Measurements from ENCODE around the gene NAT9. TPM values are rescaled to one million over a fixed set of nuclear protein-coding genes. Genes with fewer than 3 reads are reported as not detected.
A peak's percentile ranks its signal among the peaks of the same experiment; 100 is the strongest.

NAT9 gene
- total RNA-seq, 1 donor from 2014 or later = 66.9 TPM

- Mint-ChIP-seq H3K36me3 (ENCODE audit: low read depth) (no peaks in the 10 kb centered on the region), H3K9me3 (no peaks in the 10 kb centered on the region), H3K4me3 (peak overlapping the region; percentile 27), H3K4me1 (peaks cover 48% of the 10 kb centered on the region), H3K27ac (ENCODE audit: unreplicated experiment) (peak overlapping the region; percentile 96), H3K27me3 (ENCODE audit: low read depth) (no peaks in the 10 kb centered on the region)
- no peak for DNase-seq (ENCODE audit: low read depth, low spot score)
- no peak for TF ChIP-seq CTCF (conservative IDR thresholded peaks at IDR 0.05)
Observed at GRCh38 chr17:74759243-74759801, 16.8 kb downstream of the NAT9 start.

- H3K9me3 Mint-ChIP-seq = no peaks in the 10 kb centered on the region
- DNase-seq (ENCODE audit: low read depth, low spot score) = no peak
- H3K4me1 Mint-ChIP-seq = peaks cover 43% of the 10 kb centered on the region
- no peak overlapping the region for H3K4me3 Mint-ChIP-seq
- H3K36me3 Mint-ChIP-seq (ENCODE audit: low read depth) = no peaks in the 10 kb centered on the region
- no peak for TF ChIP-seq CTCF (conservative IDR thresholded peaks at IDR 0.05)
- no peaks in the 10 kb centered on the region for H3K27me3 Mint-ChIP-seq (ENCODE audit: low read depth)
- peak overlapping the region; percentile 83 for H3K27ac Mint-ChIP-seq (ENCODE audit: unreplicated experiment)
Observed at GRCh38 chr17:74758848-74759168, 17.3 kb downstream of the NAT9 start.

- Mint-ChIP-seq H3K4me3 (peak overlapping the region; percentile 41), H3K4me1 (peaks cover 38% of the 10 kb centered on the region), H3K27me3 (ENCODE audit: low read depth) (no peaks in the 10 kb centered on the region), H3K27ac (ENCODE audit: unreplicated experiment) (peak overlapping the region; percentile 83), H3K36me3 (ENCODE audit: low read depth) (no peaks in the 10 kb centered on the region), H3K9me3 (no peaks in the 10 kb centered on the region)
- no peak for DNase-seq (ENCODE audit: low read depth, low spot score)
- no peak for TF ChIP-seq CTCF (conservative IDR thresholded peaks at IDR 0.05)
Observed at GRCh38 chr17:74757931-74758847, 18.0 kb downstream of the NAT9 start.

- H3K4me3 Mint-ChIP-seq = no peak overlapping the region
- H3K27me3 Mint-ChIP-seq (ENCODE audit: low read depth) = no peaks in the 10 kb centered on the region
- no peak for DNase-seq (ENCODE audit: low read depth, low spot score)
- no peak overlapping the region for H3K27ac Mint-ChIP-seq (ENCODE audit: unreplicated experiment)
- H3K36me3 Mint-ChIP-seq (ENCODE audit: low read depth) = no peaks in the 10 kb centered on the region
- H3K4me1 Mint-ChIP-seq = peaks cover 38% of the 10 kb centered on the region
- no peak for TF ChIP-seq CTCF (conservative IDR thresholded peaks at IDR 0.05)
- H3K9me3 Mint-ChIP-seq = no peaks in the 10 kb centered on the region
Observed at GRCh38 chr17:74757502-74757901, 18.6 kb downstream of the NAT9 start.

GRCh38 chr17:74756891-74757290 is 19.3 kb downstream of the NAT9 start:
- Mint-ChIP-seq H3K36me3 (ENCODE audit: low read depth) (no peaks in the 10 kb centered on the region), H3K4me3 (no peak overlapping the region), H3K9me3 (no peaks in the 10 kb centered on the region), H3K27ac (ENCODE audit: unreplicated experiment) (no peak overlapping the region), H3K4me1 (peaks cover 42% of the 10 kb centered on the region), H3K27me3 (ENCODE audit: low read depth) (no peaks in the 10 kb centered on the region)
- DNase-seq (ENCODE audit: low read depth, low spot score) = no peak
- no peak for TF ChIP-seq CTCF (conservative IDR thresholded peaks at IDR 0.05)
